GM12878 (cell line): ENCODE measurements around the gene ADAMTS16. TPM values are rescaled to one million over a fixed set of nuclear protein-coding genes. Genes with fewer than 3 reads are reported as not detected.

Source experiments
- ATAC-seq: fragments of 200-7000 bp; cut with Tn5 transposase; 3 replicates; pipeline ENCODE4 v1.9.1; 2020; ENCODE audit warnings: mild to moderate bottlenecking, moderate library complexity
- BruUV-seq: library from RNA; stranded (reverse); fragments of 400-500 nt; replicated peaks from 2 replicates; lab custom pipeline; 2021; lab: Mats Ljungman, UMichigan
- CTCF ChIA-PET: fragments of 300-600 bp; sonication (Branson Sonifier 250); formaldehyde crosslinking; extraction: SDS; loops from one replicate; lab custom pipeline; 2021; ENCODE audit warnings: inconsistent platforms; lab: Yijun Ruan, JAX
- POLR2A ChIA-PET: fragments of 350-600 bp; formaldehyde crosslinking; extraction: SDS; loops from one replicate; lab custom pipeline; 2021; ENCODE audit warnings: inconsistent platforms; lab: Charles Lee
- RAD21 ChIA-PET: fragments of 300-600 bp; sonication (Branson Sonifier 250); formaldehyde crosslinking; loops from one replicate; lab custom pipeline; 2023; ENCODE audit warnings: antibody characterized with exemption; ENCODE audit not compliant: unreplicated experiment; lab: Charles Lee
- SMC1A ChIA-PET: fragments of 300-600 bp; sonication (Branson Sonifier 250); formaldehyde crosslinking; loops from one replicate; lab custom pipeline; 2023; ENCODE audit not compliant: unreplicated experiment, uncharacterized antibody; lab: Charles Lee
- DNase-seq: peaks from one replicate; pipeline ENCODE4 v3.0.0-alpha.2; 2011; ENCODE audit warnings: low read depth, low spot score
- FAIRE-seq: peaks from 3 replicates; lab custom pipeline; 2011; peaks lifted over from hg19 to GRCh38; lab: Jason Lieb, UNC
- H2AFZ ChIP-seq: 2 replicates; pipeline ENCODE4 v1.6.0; 2011; ENCODE audit warnings: low read depth, low read length, control low read depth; ENCODE audit not compliant: control insufficient read depth
- H3K27ac ChIP-seq: 2 replicates; pipeline ENCODE4 v1.5.1; 2011; ENCODE audit warnings: control low read depth; ENCODE audit not compliant: control insufficient read depth, insufficient read depth
- H3K27me3 ChIP-seq, 2 experiments: replicated peaks in 1 of 2; 2 replicates each; pipeline versions ENCODE4 v1.6.0 to v1.6.1; 2011; ENCODE audit warnings: low read length in 1 of 2; ENCODE audit not compliant: control insufficient read depth in 2 of 2, insufficient read depth in 2 of 2
- H3K36me3 ChIP-seq, 2 experiments: 2 replicates each; pipeline ENCODE4 v1.5.1; 2011; ENCODE audit warnings: low read length in 1 of 2; ENCODE audit not compliant: control insufficient read depth in 2 of 2, insufficient read depth in 2 of 2
- H3K4me1 ChIP-seq: 2 replicates; pipeline ENCODE4 v1.6.1; 2011; ENCODE audit warnings: mild to moderate bottlenecking, low read length, moderate library complexity, mixed read lengths; ENCODE audit not compliant: control insufficient read depth, insufficient read depth
- H3K4me2 ChIP-seq: 2 replicates; pipeline ENCODE4 v1.6.0; 2011; ENCODE audit warnings: control low read depth; ENCODE audit not compliant: control insufficient read depth, insufficient read depth
- H3K4me3 ChIP-seq: fragments of 200-600 bp; sonication (generic); 2 replicates; pipeline ENCODE4 v1.5.1; 2016
- H3K79me2 ChIP-seq: 2 replicates; pipeline ENCODE4 v1.6.0; 2011; ENCODE audit warnings: low read length; ENCODE audit not compliant: control insufficient read depth, insufficient read depth
- H3K9ac ChIP-seq: 2 replicates; pipeline ENCODE4 v1.8.0; 2011; ENCODE audit warnings: low read length, control low read depth, mixed read lengths; ENCODE audit not compliant: control insufficient read depth, insufficient read depth
- H3K9me3 ChIP-seq: replicated peaks from 3 replicates; pipeline ENCODE4 v1.5.1; 2011; ENCODE audit warnings: mild to moderate bottlenecking, low read length; ENCODE audit not compliant: control insufficient read depth, insufficient read depth
- H4K20me1 ChIP-seq: 2 replicates; pipeline ENCODE4 v1.6.0; 2011; ENCODE audit not compliant: control insufficient read depth, insufficient read depth
- CBX3 ChIP-seq: fragments of 200-600 bp; sonication (generic); IDR thresholded peaks from 2 replicates; pipeline ENCODE4 v1.6.1; 2016; ENCODE audit warnings: low read depth, borderline replicate concordance
- ETV6 ChIP-seq, 2 experiments: fragments of 450-650 bp in 1 of 2; IDR thresholded peaks in 1 of 2; conservative IDR thresholded peaks in 1 of 2; 2 replicates each; pipeline ENCODE4 v1.6.1; 2014; ENCODE audit warnings: antibody characterized with exemption in 1 of 2, borderline replicate concordance in 1 of 2, low read depth in 1 of 2, mild to moderate bottlenecking in 1 of 2, moderate library complexity in 1 of 2
- JUNB ChIP-seq: IDR thresholded peaks from 2 replicates; pipeline ENCODE4 v1.6.1; 2016; ENCODE audit warnings: antibody characterized with exemption, mild to moderate bottlenecking
- NR2C2 ChIP-seq: IDR thresholded peaks from 2 replicates; pipeline ENCODE4 v1.6.1; 2011; ENCODE audit warnings: borderline replicate concordance, low read depth; ENCODE audit not compliant: control insufficient read depth, insufficient read length
- PAX5 ChIP-seq: IDR thresholded peaks from 2 replicates; pipeline ENCODE4 v1.6.1; 2011; ENCODE audit warnings: low read depth, low read length, borderline replicate concordance
- RB1 ChIP-seq: fragments of 450-650 bp; formaldehyde crosslinking; IDR thresholded peaks from 2 replicates; pipeline ENCODE4 v1.6.1; 2017; ENCODE audit warnings: mild to moderate bottlenecking, borderline replicate concordance
- SIN3A ChIP-seq: IDR thresholded peaks from 2 replicates; pipeline ENCODE4 v1.6.1; 2012; ENCODE audit warnings: low read depth, low read length, improper control_type of control experiment
- SMAD1 ChIP-seq: fragments of 450-650 bp; IDR thresholded peaks from 2 replicates; pipeline ENCODE4 v1.6.1; 2018; ENCODE audit warnings: mild to moderate bottlenecking, low read depth; ENCODE audit not compliant: partially characterized antibody
- SRF ChIP-seq, 2 experiments: IDR thresholded peaks; 2 replicates each; pipeline ENCODE4 v1.6.1; 2011; ENCODE audit warnings: low read depth in 2 of 2, low read length in 2 of 2, mild to moderate bottlenecking in 1 of 2, moderate library complexity in 1 of 2
- ZNF274 ChIP-seq: IDR thresholded peaks from one replicate; pipeline ENCODE4 v1.8.0; 2011; ENCODE audit not compliant: insufficient read length, insufficient read depth
- WGBS: methylation state at CpG from one replicate; pipeline ENCODE4 v1.1.6; 2016; ENCODE audit warnings: low lambda C conversion rate; ENCODE audit not compliant: insufficient replicate concordance, insufficient coverage; ENCODE audit errors: missing lambda C conversion rate; 5-methylcytosine and 5-hydroxymethylcytosine counted together
- in situ Hi-C: fragments of 300-500 bp; cut with MboI; formaldehyde crosslinking; loops from 9 replicates; pipeline ENCODE4 v1.14.3; 2018; ENCODE audit warnings: mixed read lengths
- intact Hi-C: fragments of 100-400 bp; cut with micrococcal nuclease; formaldehyde crosslinking; loops from one replicate; pipeline ENCODE4 v1.14.2; 2022; ENCODE audit not compliant: unreplicated experiment
- polyA plus RNA-seq, 11 experiments: library from polyadenylated mRNA; depleted of rRNA in 4 of 11; unstranded in 6 of 11; stranded (reverse) in 5 of 11; fragments of >200 nt; fragmentation: Nextera tagmentation in 4 of 11; fragmentation: Illumina TruSeq in 1 of 11; extraction: Ambion mirVana in 4 of 11; extraction: Trizol in 1 of 11; gene quantifications; 1 replicate in 1 of 11; 2 replicates in 10 of 11; pipeline versions ENCODE4 v1.2.1 to v1.2.3, GENCODE V29; 2011 to 2016; ENCODE audit warnings: inconsistent platforms in 2 of 11, missing spikeins in 2 of 11, low read depth in 1 of 11
- total RNA-seq, 4 experiments: library from RNA; depleted of rRNA in 3 of 4; stranded (reverse); fragments of >200 nt in 3 of 4; fragmentation: Illumina TruSeq in 1 of 4; extraction: Trizol in 1 of 4; gene quantifications; 2 replicates each; pipeline versions ENCODE4 v1.2.1 to v1.2.3, GENCODE V29; 2013 to 2021
- TF ChIP-seq, protein P1 (sequence below): fragments of 450-650 bp; conservative IDR thresholded peaks from 2 replicates; pipeline ENCODE4 v1.6.1; 2017; ENCODE audit warnings: mild to moderate bottlenecking, moderate library complexity
- TF ChIP-seq, protein P2 (sequence below): fragments of 450-650 bp; IDR thresholded peaks from 2 replicates; pipeline ENCODE4 v1.6.1; 2014; ENCODE audit warnings: mild to moderate bottlenecking
- TF ChIP-seq, protein P3 (sequence below): IDR thresholded peaks from 2 replicates; pipeline ENCODE4 v1.6.1; 2012; ENCODE audit warnings: low read depth, low read length, improper control_type of control experiment

The ADAMTS16 gene
- total and polyA plus RNA-seq, 10 of the 15 experiments (the other 5 are each of a cell fraction or from before 2014, with no cell fraction given) = 0.04 TPM; not detected in 9

DNA sequence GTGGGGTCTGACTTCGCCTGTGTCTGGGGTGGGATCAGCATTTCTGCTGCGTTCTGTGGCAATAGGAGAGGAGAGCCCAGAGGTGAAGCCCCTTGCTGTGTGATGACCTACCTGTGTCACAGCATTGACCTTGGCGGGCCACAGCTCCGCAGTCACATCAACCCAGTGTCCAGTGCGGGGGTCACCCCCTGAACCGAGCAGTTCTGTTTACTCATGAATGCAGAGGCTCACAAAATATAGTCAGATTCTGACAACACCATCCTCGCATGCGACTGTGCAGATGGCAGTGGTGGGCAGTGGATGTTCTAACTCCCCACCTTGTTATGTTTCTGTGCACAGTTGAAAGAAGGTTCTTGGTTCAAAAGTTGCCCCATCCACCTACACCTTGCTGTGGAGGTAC is 100.1 kb downstream of the ADAMTS16 start:
- Histone ChIP-seq H4K20me1 (no peaks in the 10 kb centered on the region), H3K4me2 (no peak overlapping the region), H2AFZ (no peak overlapping the region), H3K4me3 (no peak overlapping the region), H3K27me3 (no peaks in the 10 kb centered on the region), H3K79me2 (no peaks in the 10 kb centered on the region), H3K9me3 (no peaks in the 10 kb centered on the region), H3K27ac (no peak overlapping the region), H3K36me3 (no peaks in the 10 kb centered on the region), H3K9ac (no peak overlapping the region), H3K4me1 (no peaks in the 10 kb centered on the region)
- 0 out of 4 replicates have a peak, but pooled peaks of 1 of the 2 experiments have one; percentile 8 for TF ChIP-seq SRF (IDR thresholded peaks at IDR 0.05; ENCODE audit: low read depth in 2 of 2, low read length in 2 of 2)
- no peak for TF ChIP-seq ZNF274
- SMC1A ChIA-PET = no interaction called here
- FAIRE-seq (no peak), ATAC-seq (no peak), DNase-seq (no peak)
- intact Hi-C loops = no loop called here
- RAD21 ChIA-PET = no interaction called here
- BruUV-seq = no TSS peak
- POLR2A ChIA-PET = no interaction called here
- in situ Hi-C loops = no loop called here
- CTCF ChIA-PET = no interaction called here
- whole genome bisulfite sequencing = 43% methylated on average over 8 of the region's 8 CpGs

DNA sequence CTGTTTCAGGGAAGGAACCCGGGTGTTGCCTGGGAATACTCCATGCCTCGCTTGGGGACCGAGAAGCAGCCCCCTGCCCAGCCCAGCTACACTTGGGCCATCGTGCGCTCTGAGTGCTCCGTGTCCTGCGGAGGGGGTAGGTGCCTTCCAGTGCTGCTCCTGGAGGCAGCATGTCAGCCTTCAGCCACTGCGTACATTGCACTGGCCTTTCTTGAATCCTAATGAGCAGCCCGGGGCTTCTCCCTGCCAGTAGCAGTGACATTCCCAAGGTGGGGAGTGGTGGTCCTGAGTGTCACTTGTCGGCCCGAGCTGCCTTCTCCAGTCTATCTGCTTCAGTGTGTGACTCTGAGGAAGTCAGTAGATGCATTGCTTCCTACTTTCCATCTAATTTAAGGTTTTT is 101.9 kb downstream of the ADAMTS16 start:
- H3K4me1 ChIP-seq = no peaks in the 10 kb centered on the region
- RAD21 ChIA-PET = no interaction called here
- 46% methylated on average over 11 of the region's 11 CpGs for WGBS
- H3K4me3 ChIP-seq = no peak overlapping the region
- no peaks in the 10 kb centered on the region for H4K20me1 ChIP-seq
- H3K9ac ChIP-seq = no peak overlapping the region
- intact Hi-C loops = no loop called here
- SMC1A ChIA-PET = no interaction called here
- no TSS peak for BruUV-seq
- no peaks in the 10 kb centered on the region for H3K27me3 ChIP-seq
- H3K9me3 ChIP-seq = no peaks in the 10 kb centered on the region
- no peak overlapping the region for H3K4me2 ChIP-seq
- no peak overlapping the region for H3K27ac ChIP-seq
- FAIRE-seq = no peak
- DNase-seq = no peak
- POLR2A ChIA-PET = no interaction called here
- no peaks in the 10 kb centered on the region for H3K36me3 ChIP-seq
- H3K79me2 ChIP-seq = no peaks in the 10 kb centered on the region
- no peak overlapping the region for H2AFZ ChIP-seq
- ATAC-seq = no peak
- in situ Hi-C loops = no loop called here
- CTCF ChIA-PET = no interaction called here
- TF ChIP-seq, protein P1, sequence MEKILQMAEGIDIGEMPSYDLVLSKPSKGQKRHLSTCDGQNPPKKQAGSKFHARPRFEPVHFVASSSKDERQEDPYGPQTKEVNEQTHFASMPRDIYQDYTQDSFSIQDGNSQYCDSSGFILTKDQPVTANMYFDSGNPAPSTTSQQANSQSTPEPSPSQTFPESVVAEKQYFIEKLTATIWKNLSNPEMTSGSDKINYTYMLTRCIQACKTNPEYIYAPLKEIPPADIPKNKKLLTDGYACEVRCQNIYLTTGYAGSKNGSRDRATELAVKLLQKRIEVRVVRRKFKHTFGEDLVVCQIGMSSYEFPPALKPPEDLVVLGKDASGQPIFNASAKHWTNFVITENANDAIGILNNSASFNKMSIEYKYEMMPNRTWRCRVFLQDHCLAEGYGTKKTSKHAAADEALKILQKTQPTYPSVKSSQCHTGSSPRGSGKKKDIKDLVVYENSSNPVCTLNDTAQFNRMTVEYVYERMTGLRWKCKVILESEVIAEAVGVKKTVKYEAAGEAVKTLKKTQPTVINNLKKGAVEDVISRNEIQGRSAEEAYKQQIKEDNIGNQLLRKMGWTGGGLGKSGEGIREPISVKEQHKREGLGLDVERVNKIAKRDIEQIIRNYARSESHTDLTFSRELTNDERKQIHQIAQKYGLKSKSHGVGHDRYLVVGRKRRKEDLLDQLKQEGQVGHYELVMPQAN = no peak
- TF ChIP-seq, protein P2, sequence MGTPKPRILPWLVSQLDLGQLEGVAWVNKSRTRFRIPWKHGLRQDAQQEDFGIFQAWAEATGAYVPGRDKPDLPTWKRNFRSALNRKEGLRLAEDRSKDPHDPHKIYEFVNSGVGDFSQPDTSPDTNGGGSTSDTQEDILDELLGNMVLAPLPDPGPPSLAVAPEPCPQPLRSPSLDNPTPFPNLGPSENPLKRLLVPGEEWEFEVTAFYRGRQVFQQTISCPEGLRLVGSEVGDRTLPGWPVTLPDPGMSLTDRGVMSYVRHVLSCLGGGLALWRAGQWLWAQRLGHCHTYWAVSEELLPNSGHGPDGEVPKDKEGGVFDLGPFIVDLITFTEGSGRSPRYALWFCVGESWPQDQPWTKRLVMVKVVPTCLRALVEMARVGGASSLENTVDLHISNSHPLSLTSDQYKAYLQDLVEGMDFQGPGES = no peak
- no peak for TF ChIP-seq CBX3
- no peak for TF ChIP-seq JUNB
- no peak for TF ChIP-seq ETV6 (conservative IDR thresholded peaks at IDR 0.05 in 1 of 2, IDR thresholded peaks at IDR 0.05 in 1 of 2; ENCODE audit: borderline replicate concordance in 1 of 2, low read depth in 1 of 2)
- no peak for TF ChIP-seq PAX5
- no peak for TF ChIP-seq SMAD1
- TF ChIP-seq RB1 = no peak
- no peak for TF ChIP-seq NR2C2
- TF ChIP-seq, protein P3, sequence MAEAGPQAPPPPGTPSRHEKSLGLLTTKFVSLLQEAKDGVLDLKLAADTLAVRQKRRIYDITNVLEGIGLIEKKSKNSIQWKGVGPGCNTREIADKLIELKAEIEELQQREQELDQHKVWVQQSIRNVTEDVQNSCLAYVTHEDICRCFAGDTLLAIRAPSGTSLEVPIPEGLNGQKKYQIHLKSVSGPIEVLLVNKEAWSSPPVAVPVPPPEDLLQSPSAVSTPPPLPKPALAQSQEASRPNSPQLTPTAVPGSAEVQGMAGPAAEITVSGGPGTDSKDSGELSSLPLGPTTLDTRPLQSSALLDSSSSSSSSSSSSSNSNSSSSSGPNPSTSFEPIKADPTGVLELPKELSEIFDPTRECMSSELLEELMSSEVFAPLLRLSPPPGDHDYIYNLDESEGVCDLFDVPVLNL = no peak
- TF ChIP-seq SIN3A = no peak
- no peak for TF ChIP-seq ZNF274
